ENCODE data around the gene SLCO3A1.
"Not testable (repeated sequence)": the region's sequence is repeated elsewhere in the genome, so short reads cannot be mapped to it uniquely, and the experiment has no call there.

The SLCO3A1 gene

DNA sequence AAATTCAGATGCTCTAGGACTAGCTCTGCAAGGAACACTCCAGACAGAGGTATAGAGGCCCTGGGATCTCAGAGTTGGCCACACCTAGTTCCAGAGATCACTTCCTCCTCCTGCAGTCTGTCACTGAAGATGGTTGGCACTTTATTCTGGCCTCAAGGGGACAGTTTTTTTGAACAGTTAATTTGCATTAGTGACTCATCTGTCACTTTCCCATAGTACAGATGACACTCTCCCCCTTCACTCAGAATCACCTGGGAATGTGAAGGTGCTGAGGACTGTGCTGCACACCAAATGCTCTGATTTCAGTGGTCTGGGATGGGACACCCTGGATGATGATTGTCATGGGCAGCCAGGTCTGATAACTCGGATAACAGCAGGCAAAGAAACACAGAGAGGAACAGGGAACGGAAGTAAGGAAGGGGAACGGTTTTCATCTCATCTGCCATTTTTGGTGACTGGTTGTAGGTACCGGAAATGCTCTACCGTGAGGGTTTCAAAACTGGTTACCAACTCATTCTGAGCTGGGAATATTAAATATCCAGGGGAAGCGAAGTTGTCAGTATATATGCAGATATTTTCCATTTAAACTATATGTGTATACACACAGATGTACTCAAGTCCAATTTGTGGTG, 307.6 kb downstream of the SLCO3A1 start:
- no peak for DNase-seq (ENCODE audit: low read depth)

DNA sequence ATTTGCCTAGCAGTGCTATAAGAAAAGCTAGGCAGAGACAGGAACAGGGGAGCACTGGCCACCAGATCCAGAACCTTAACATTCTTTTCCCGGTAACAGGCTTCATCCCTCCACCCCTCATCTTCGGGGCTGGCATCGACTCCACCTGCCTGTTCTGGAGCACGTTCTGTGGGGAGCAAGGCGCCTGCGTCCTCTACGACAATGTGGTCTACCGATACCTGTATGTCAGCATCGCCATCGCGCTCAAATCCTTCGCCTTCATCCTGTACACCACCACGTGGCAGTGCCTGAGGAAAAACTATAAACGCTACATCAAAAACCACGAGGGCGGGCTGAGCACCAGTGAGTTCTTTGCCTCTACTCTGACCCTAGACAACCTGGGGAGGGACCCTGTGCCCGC, 309.1 kb downstream of the SLCO3A1 start:
- DNase-seq (ENCODE audit: low read depth): no peak

DNA sequence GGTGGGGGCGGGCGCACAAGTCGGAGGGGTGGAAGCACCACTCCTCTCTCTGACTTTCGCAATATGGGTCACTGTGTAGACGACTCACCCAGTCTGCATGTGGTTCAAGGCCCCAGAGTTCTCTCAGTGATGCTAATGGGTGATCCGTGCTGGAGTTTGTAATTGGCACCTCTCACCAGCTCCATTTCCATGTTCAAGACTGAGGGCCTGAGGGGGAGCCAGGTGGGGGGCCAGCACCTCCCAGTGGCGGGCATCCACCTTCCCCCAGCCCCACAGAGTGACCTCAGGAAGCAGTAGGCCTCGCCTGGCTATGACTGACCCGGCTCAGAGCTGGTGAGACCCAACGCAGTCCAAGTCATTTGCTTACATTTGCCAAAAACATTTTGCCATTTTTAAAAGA, 310.1 kb downstream of the SLCO3A1 start:
- DNase-seq (ENCODE audit: low read depth): no peak

- no peak for DNase-seq (ENCODE audit: low read depth)
These were observed 311.0 kb downstream of the SLCO3A1 start for GRCh38 chr15:92164327-92165000.

DNA sequence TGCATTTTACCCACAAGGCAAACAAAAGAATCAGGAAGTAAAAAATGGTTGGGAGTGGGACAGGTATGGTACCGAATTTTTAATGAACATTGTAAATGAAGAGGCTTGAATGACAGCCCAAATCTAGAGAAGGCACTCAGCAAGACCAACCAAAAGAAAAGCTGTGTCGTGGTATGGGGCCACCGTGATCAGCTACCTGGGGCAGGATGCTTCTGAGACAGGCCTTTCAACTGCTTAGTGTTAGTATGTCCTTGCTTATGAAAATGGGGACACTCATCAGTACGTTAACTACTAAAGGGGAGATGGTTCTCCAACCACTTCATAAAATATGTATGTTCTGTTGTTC, 311.5 kb downstream of the SLCO3A1 start:
- DNase-seq (ENCODE audit: low read depth): no peak

GRCh38 chr15:92166029-92166428, 312.5 kb downstream of the SLCO3A1 start:
- no peak for DNase-seq (ENCODE audit: low read depth)

DNA sequence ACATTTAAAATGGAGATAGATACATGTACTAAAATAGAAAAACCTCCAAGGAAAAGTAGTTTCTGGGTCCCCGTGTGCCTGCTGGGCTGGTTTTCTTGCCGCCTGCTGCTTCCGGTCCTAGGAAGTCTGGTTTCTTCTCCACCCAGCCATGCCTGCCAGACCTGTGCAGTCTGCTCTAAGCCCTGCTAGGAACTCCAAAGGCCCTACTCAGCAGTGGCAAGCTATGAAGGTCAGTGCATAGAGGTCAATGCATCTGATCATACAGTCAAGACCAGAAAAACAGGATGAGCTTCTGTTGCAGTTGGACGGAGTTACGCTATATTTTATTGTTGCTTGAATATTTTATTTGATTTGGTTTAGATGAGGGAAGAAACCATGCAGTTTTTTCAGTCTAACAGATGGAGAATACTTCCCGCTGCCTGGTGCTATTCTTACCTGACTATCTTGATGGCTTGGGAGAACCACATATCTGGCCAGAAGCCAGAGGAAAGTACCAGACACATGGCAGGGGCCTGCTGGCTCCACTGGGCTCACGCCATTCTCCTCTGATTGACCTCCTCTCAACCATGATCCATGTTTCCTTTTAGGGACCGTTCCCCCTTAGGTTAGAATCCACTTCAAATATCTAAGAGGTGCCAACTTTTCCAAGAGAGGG, 313.4 kb downstream of the SLCO3A1 start:
- DNase-seq (ENCODE audit: low read depth): no peak

- DNase-seq (ENCODE audit: low read depth): no peak
These were observed 313.9 kb downstream of the SLCO3A1 start for GRCh38 chr15:92167451-92167850.

DNA sequence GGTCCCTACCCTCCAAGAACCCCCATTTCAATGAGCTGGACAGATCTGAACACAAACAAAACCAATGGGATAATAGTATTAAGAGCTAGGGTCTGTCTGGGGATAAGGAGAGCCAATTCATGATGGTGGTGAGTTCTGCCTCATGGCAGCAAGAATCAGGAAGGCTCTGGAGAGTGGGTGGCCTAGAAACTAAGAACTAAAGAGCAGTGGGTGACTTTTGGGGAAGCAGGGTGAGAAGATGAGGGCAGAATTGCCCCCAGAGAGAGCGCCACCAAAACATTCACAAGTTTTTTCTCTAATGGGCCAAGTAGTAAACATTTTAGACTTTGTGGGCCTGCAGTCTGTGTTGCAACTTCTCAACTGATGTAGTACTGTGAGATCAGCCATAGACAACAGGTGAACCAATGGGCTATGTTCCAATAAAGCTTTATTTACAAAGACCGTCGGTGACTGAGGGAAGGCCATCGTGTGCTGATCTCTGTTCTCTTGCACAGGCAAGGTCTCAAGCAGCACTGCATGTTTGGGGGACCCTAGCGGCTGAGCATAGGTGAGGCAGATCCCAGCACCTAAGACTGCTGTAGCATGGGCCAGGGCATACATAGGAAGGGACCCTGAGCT, 314.7 kb downstream of the SLCO3A1 start:
- no peak for DNase-seq (ENCODE audit: low read depth)

DNA sequence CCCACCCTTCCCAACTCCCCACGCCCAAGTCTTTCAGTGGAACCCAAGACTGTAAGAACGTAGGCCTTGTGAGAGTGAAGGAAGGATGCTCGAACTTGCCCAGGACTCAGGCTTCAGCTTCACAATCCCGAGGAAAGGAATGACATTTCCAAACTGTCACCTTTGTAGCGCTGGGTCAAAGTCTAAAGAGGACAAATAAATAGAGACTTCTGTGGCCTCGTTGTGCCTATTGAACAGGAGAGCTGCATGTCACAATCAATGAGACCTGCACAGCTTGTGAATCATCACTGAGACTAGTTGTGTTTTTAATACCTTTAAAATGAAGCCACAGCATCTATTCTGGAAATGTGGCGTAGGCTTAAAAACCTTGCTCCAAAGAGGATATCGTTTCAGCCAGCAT, 317.4 kb downstream of the SLCO3A1 start:
- DNase-seq (ENCODE audit: low read depth): no peak

DNA sequence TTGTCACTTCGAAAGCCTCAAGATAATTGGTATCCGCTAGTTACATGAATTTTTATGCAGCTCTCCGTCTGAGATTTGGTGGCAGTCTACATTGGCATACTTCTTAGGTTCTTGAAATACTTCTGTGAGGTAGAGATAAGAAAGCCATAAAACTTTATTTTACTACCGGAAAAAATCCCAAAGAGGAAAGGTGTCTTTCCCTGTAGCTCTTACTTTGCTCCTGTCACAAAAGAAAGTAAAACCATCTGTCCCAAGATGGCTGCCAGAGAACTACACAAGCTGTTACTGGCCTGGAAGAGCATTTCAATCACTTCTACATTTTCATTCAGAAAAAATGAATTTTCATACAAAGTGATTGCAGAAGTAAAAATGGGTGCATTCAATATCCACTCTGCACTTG, 325.4 kb downstream of the SLCO3A1 start:
- DNase-seq (ENCODE audit: low read depth): no peak

DNA sequence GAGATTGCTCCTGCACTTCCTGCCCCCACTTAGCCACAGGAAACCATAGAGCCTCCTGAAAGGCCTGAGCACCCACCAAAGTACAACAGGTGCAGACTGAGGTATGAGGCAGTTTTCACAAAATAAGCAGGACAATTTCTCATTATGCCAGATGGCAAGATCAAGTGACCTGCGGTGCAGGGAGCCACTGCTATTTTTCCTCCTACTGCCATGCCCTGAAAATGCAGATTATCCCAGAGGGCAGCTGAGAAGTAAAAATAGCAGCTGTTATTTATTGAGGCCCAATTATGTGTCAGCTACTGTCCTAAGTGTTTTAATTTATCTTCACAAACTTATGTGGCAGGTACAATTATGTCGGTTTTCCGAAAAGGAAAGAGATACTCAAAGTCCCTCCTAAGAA, 330.6 kb downstream of the SLCO3A1 start:
- DNase-seq (ENCODE audit: low read depth): no peak

DNA sequence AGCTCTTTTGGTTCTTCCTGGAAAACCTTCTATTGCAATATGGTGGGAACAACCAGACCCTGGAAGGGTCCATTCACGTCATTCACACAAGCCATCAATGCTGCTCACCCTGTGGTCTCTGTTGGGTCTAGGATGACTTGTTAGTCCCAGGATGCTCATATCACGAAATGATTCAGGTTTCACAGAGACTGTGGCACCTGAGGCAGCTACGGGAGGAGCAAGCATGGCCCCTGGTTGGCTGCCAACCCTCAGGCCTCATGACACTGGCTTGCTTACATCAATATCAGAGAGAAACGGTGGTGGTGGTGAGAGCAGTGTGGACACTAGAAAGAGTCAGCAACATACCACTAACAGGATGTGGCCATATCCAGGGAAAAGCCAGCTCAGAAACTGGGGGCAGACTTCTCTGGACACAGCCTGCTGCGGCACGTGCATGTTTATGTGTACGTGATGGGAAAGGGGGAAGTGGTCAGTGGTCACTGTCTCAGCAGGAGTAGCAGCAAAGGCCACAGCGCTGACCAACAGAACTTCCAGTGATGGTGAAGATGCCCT, 331.2 kb downstream of the SLCO3A1 start:
- DNase-seq (ENCODE audit: low read depth): no peak

DNA sequence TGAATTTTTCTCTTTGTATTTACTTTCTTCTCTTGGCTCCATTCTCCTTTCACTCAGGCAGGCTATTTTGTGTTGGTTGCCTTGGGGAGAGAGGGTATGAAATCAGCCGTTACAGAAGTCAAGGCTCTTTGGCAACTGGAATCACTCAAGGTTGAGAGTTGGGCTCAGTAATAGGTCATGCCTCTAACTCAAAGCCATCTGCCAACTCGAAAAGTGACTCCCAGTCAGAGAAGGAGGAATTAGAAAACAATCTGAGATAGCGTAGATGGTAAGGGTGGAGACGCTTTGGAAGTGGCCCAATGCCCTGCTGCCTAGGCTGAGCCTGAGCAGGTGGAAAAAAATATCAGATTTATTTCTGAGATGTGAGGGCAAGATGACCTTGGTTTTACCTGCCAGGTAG, 334.5 kb downstream of the SLCO3A1 start:
- DNase-seq (ENCODE audit: low read depth): no peak

DNA sequence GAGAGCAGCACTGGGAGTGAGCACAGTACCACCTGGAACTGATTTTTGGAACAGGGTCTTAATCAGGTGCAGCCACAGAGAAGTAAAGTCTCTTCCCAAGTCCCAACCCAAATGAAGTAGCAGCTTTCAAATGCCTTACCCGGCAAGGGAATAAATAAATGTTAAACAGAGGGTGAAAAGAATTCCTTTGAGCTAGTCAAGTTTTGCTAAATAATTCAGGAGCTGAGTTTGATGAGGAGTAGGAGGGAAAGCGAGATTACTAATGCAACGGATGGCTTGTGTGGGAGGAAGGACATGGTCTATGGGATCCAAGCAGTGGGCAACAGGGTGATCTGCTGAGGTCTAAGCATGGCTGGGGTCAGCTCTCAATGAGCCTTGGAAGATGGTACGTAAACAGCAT, 335.7 kb downstream of the SLCO3A1 start:
- DNase-seq (ENCODE audit: low read depth): no peak

- no peak for DNase-seq (ENCODE audit: low read depth)
These were observed 341.7 kb downstream of the SLCO3A1 start for GRCh38 chr15:92195241-92195640.

- no peak for DNase-seq (ENCODE audit: low read depth)
These were observed 342.8 kb downstream of the SLCO3A1 start for GRCh38 chr15:92196342-92196741.

DNA sequence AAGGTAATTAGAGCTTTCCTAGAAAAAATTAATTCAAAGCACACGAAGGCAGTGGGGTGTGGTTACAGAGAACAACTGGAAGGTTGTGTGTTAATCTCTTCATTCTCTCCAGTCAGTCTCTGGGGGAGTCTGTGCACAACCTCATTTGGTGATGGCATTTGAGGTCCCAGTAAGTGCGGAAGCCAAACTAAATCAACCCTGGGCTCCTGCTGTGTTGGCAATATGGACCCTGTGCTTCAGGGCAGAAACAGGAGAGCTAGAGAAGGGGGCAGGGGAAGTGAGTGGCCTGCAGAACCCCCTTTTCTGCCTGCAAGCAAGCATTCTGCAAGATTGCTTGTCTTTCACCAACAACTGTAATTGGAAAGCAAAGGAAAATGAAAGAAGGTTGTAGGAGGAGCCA, 344.2 kb downstream of the SLCO3A1 start:
- no peak for DNase-seq (ENCODE audit: low read depth)

GRCh38 chr15:92200891-92201290, 347.4 kb downstream of the SLCO3A1 start:
- no peak for DNase-seq (ENCODE audit: low read depth)

- DNase-seq (ENCODE audit: low read depth): no peak
These were observed 351.8 kb downstream of the SLCO3A1 start for GRCh38 chr15:92205255-92205739.

- not testable (repeated sequence) for DNase-seq (ENCODE audit: low read depth)
These were observed 354.1 kb downstream of the SLCO3A1 start for GRCh38 chr15:92207601-92208000.
